GM23248 (cell line): ENCODE data around the gene ATG5.

Source experiments
- EZH2 ChIP-seq: fragments of 200-600 bp; sonication (generic); IDR thresholded peaks from 2 replicates; pipeline ENCODE4 v1.6.1; 2018; ENCODE audit warnings: antibody characterized with exemption, mild to moderate bottlenecking; ENCODE audit not compliant: insufficient read depth, poor library complexity, severe bottlenecking
- EZH2phosphoT487 ChIP-seq: fragments of 200-600 bp; sonication (generic); IDR thresholded peaks from 2 replicates; pipeline ENCODE4 v1.6.1; 2018; ENCODE audit warnings: antibody characterized with exemption, moderate library complexity, mild to moderate bottlenecking, low read depth; ENCODE audit not compliant: insufficient read depth

- TF ChIP-seq EZH2, result no peak
- TF ChIP-seq EZH2phosphoT487, result no peak
These were observed 137.3 kb downstream of the ATG5 start for GRCh38 chr6:106188104-106188794.
